Thyroid gland (tissue), 4 donors: ENCODE data around the gene CAPSL. TPM values are rescaled to one million over a fixed set of nuclear protein-coding genes. Genes with fewer than 3 reads are reported as not detected.

Source experiments
- DNase-seq, 2 donors: peaks; one replicate each; pipeline ENCODE4 v3.0.0-alpha.2; 2019
- H3K27ac ChIP-seq, 3 donors: fragments of 200-600 bp; sonication (generic); 1 replicate in 2 of 3; 2 replicates in 1 of 3; pipeline ENCODE4 v1.5.1; 2016 to 2019; ENCODE audit warnings: mild to moderate bottlenecking in 1 of 3, moderate library complexity in 1 of 3
- H3K27me3 ChIP-seq: fragments of 200-600 bp; sonication (generic); one replicate; pipeline ENCODE4 v1.5.1; 2019
- H3K36me3 ChIP-seq, 2 donors: fragments of 200-600 bp; sonication (generic); one replicate each; pipeline ENCODE4 v1.5.1; 2016 to 2019
- H3K4me1 ChIP-seq, 2 donors: fragments of 200-600 bp; sonication (generic); one replicate each; pipeline ENCODE4 v1.5.1; 2017 to 2019
- H3K4me3 ChIP-seq, 3 donors: fragments of 200-600 bp; sonication (generic); replicated peaks in 1 of 3; 1 replicate in 2 of 3; 2 replicates in 1 of 3; pipeline ENCODE4 v1.5.1; 2016; ENCODE audit warnings: mild to moderate bottlenecking in 1 of 3
- H3K9me3 ChIP-seq: fragments of 200-600 bp; sonication (generic); one replicate; pipeline ENCODE4 v1.5.1; 2017
- CTCF ChIP-seq, 6 experiments: fragments of 200-600 bp in 3 of 6; fragments of 450-650 bp in 3 of 6; sonication (generic) in 3 of 6; IDR thresholded peaks; one replicate each; pipeline ENCODE4 v1.5.1; 2016 to 2019; ENCODE audit warnings: antibody characterized with exemption in 6 of 6, mild to moderate bottlenecking in 2 of 6, inconsistent platforms in 1 of 6, moderate library complexity in 1 of 6
- POLR2A ChIP-seq, 2 donors: fragments of 450-650 bp; IDR thresholded peaks; one replicate each; pipeline ENCODE4 v1.6.1; 2017; ENCODE audit warnings: antibody characterized with exemption in 2 of 2, mild to moderate bottlenecking in 2 of 2, moderate library complexity in 1 of 2
- WGBS, 2 donors: methylation state at CpG; one replicate each; pipeline ENCODE4 v1.1.5; 2017; 5-methylcytosine and 5-hydroxymethylcytosine counted together
- intact Hi-C: fragments of 100-400 bp; cut with DNase I; formaldehyde crosslinking; loops from one replicate; pipeline ENCODE4 v1.15.1; 2023
- total RNA-seq, 4 donors: library from RNA; depleted of rRNA; stranded (reverse); fragments of >200 nt; gene quantifications; one replicate each; pipeline ENCODE4 v1.2.3, GENCODE V29; 2016

Gene CAPSL
- total RNA-seq, 4 donors from 2014 or later, result 0.33 to 2.4 TPM; not detected in 2

- H3K27ac ChIP-seq, result no peak overlapping the region
- intact Hi-C loops, result no loop called here
- TF ChIP-seq POLR2A (IDR thresholded peaks at IDR 0.05) (no peak), CTCF (IDR thresholded peaks at IDR 0.05) (no peak)
- no peaks in the 10 kb centered on the region for H3K36me3 ChIP-seq
- H3K9me3 ChIP-seq, result no peaks in the 10 kb centered on the region
- no peak for DNase-seq
- no peaks in the 10 kb centered on the region for H3K4me1 ChIP-seq
- H3K27me3 ChIP-seq, result no peaks in the 10 kb centered on the region
- no peak overlapping the region for H3K4me3 ChIP-seq
Measured at GRCh38 chr5:35908814-35909213, 29.6 kb downstream of the CAPSL start.

- no peaks in the 10 kb centered on the region for H3K36me3 ChIP-seq
- 72 to 82% methylated on average over 1 of the region's 1 CpG for WGBS, 2 donors
- TF ChIP-seq POLR2A (IDR thresholded peaks at IDR 0.05) (no peak), CTCF (IDR thresholded peaks at IDR 0.05) (no peak)
Measured at GRCh38 chr5:35908228-35908627, 30.2 kb downstream of the CAPSL start.

GRCh38 chr5:35904443-35905132, 33.8 kb downstream of the CAPSL start:
- no peak overlapping the region for H3K27ac ChIP-seq
- H3K27me3 ChIP-seq, result no peaks in the 10 kb centered on the region
- no peaks in the 10 kb centered on the region for H3K9me3 ChIP-seq
- H3K4me1 ChIP-seq, result no peaks in the 10 kb centered on the region
- TF ChIP-seq POLR2A (IDR thresholded peaks at IDR 0.05) (no peak), CTCF (IDR thresholded peaks at IDR 0.05) (no peak)
- intact Hi-C loops, result no loop called here
- H3K36me3 ChIP-seq, result no peaks in the 10 kb centered on the region
- no peak for DNase-seq
- WGBS, 2 donors, result 83 to 87% methylated on average over 11 of the region's 11 CpGs
- H3K4me3 ChIP-seq, result no peak overlapping the region

More at GRCh38 chr5:35908228-35908627, 30.2 kb downstream of the CAPSL start:
- Histone ChIP-seq H3K27ac (no peak overlapping the region), H3K27me3 (no peaks in the 10 kb centered on the region), H3K4me3 (no peak overlapping the region), H3K4me1 (no peaks in the 10 kb centered on the region), H3K9me3 (no peaks in the 10 kb centered on the region)
- DNase-seq, result no peak
- intact Hi-C loops, result no loop called here

- 98% methylated on average over 6 of the region's 6 CpGs for WGBS, 2 donors
- DNase-seq, result no peak
- Histone ChIP-seq H3K36me3 (no peaks in the 10 kb centered on the region), H3K4me1 (no peaks in the 10 kb centered on the region), H3K27me3 (no peaks in the 10 kb centered on the region), H3K9me3 (no peaks in the 10 kb centered on the region), H3K27ac (no peak overlapping the region), H3K4me3 (no peak overlapping the region)
- TF ChIP-seq POLR2A (IDR thresholded peaks at IDR 0.05) (no peak), CTCF (IDR thresholded peaks at IDR 0.05) (no peak)
- intact Hi-C loops, result no loop called here
Measured at GRCh38 chr5:35903631-35904203, 34.7 kb downstream of the CAPSL start.

- Histone ChIP-seq H3K9me3 (no peaks in the 10 kb centered on the region), H3K27ac (no peak overlapping the region), H3K36me3 (no peaks in the 10 kb centered on the region), H3K4me1 (no peaks in the 10 kb centered on the region), H3K4me3 (no peak overlapping the region), H3K27me3 (no peaks in the 10 kb centered on the region)
- DNase-seq, result no peak
- intact Hi-C loops, result no loop called here
- 88 to 91% methylated on average over 2 of the region's 2 CpGs for WGBS, 2 donors
- TF ChIP-seq POLR2A (IDR thresholded peaks at IDR 0.05) (no peak), CTCF (IDR thresholded peaks at IDR 0.05) (no peak)
Measured at GRCh38 chr5:35902046-35902672, 36.3 kb downstream of the CAPSL start.
